ENCODE results near the gene SLC24A4. TPM values are rescaled to one million over a fixed set of nuclear protein-coding genes. Genes with fewer than 3 reads are reported as not detected.

SLC24A4 gene
- total RNA-seq, 1 donor from 2014 or later, result 1.5 TPM

GRCh38 chr14:92461891-92462290 lies 138.9 kb downstream of the SLC24A4 start:
- Histone ChIP-seq H3K27ac (no peak overlapping the region), H3K9me3 (no peaks in the 10 kb centered on the region), H3K4me1 (no peaks in the 10 kb centered on the region), H3K4me3 (no peak overlapping the region), H3K36me3 (no peaks in the 10 kb centered on the region), H3K27me3 (no peaks in the 10 kb centered on the region)
- no peak for TF ChIP-seq POLR2A (IDR thresholded peaks at IDR 0.05)
- TF ChIP-seq, protein P1, sequence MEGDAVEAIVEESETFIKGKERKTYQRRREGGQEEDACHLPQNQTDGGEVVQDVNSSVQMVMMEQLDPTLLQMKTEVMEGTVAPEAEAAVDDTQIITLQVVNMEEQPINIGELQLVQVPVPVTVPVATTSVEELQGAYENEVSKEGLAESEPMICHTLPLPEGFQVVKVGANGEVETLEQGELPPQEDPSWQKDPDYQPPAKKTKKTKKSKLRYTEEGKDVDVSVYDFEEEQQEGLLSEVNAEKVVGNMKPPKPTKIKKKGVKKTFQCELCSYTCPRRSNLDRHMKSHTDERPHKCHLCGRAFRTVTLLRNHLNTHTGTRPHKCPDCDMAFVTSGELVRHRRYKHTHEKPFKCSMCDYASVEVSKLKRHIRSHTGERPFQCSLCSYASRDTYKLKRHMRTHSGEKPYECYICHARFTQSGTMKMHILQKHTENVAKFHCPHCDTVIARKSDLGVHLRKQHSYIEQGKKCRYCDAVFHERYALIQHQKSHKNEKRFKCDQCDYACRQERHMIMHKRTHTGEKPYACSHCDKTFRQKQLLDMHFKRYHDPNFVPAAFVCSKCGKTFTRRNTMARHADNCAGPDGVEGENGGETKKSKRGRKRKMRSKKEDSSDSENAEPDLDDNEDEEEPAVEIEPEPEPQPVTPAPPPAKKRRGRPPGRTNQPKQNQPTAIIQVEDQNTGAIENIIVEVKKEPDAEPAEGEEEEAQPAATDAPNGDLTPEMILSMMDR (IDR thresholded peaks at IDR 0.05), result no peak
- no peak for TF ChIP-seq POLR2AphosphoS5 (IDR thresholded peaks at IDR 0.05; ENCODE audit: insufficient read depth in 1 of 2, low read depth in 1 of 2)
- peak in 1 of 2 donors; percentile 49 for DNase-seq (ENCODE audit: extremely low spot score in 2 of 2)
- intact Hi-C loops (cut with DNase I), result no loop called here

GRCh38 chr14:92462568-92462967 lies 139.6 kb downstream of the SLC24A4 start:
- H3K9me3 ChIP-seq, result no peaks in the 10 kb centered on the region
- no peaks in the 10 kb centered on the region for H3K36me3 ChIP-seq
- TF ChIP-seq, protein P1 (IDR thresholded peaks at IDR 0.05), result no peak
- TF ChIP-seq POLR2A (IDR thresholded peaks at IDR 0.05) (no peak), POLR2AphosphoS5 (IDR thresholded peaks at IDR 0.05; ENCODE audit: insufficient read depth in 1 of 2, low read depth in 1 of 2) (no peak)
- no peak for DNase-seq (ENCODE audit: extremely low spot score in 2 of 2)
- intact Hi-C loops (cut with DNase I), result no loop called here
- H3K27ac ChIP-seq, result no peak overlapping the region
- H3K27me3 ChIP-seq, result no peaks in the 10 kb centered on the region
- H3K4me1 ChIP-seq, result no peaks in the 10 kb centered on the region
- no peak overlapping the region for H3K4me3 ChIP-seq

DNA sequence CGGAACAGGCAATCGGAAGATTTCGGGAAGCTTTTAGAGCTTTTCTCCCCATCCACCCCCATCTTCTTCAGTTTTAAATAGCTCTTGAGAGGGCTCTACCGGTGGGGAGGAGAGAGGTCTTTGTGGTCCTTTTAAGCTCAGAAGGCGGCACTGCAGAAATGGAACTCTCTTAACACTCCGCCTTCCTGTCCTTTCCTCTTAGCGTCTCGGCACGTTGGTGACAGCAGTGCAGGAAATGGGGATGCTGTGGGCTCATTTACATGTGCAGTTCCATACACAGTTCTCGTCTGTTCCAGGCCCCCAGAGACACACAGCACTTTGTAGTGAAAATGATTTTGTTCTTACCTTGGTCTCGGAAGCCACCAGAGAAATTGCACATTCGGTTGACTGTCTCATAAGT lies 140.2 kb downstream of the SLC24A4 start:
- intact Hi-C loops (cut with DNase I), result no loop called here
- Histone ChIP-seq H3K4me3 (no peak overlapping the region), H3K9me3 (no peaks in the 10 kb centered on the region), H3K36me3 (no peaks in the 10 kb centered on the region), H3K27me3 (no peaks in the 10 kb centered on the region), H3K27ac (no peak overlapping the region), H3K4me1 (no peaks in the 10 kb centered on the region)
- TF ChIP-seq POLR2A (IDR thresholded peaks at IDR 0.05) (no peak), POLR2AphosphoS5 (IDR thresholded peaks at IDR 0.05; ENCODE audit: insufficient read depth in 1 of 2, low read depth in 1 of 2) (no peak)
- TF ChIP-seq, protein P1 (IDR thresholded peaks at IDR 0.05), result no peak
- no peak for DNase-seq (ENCODE audit: extremely low spot score in 2 of 2)

GRCh38 chr14:92464156-92464555 lies 141.2 kb downstream of the SLC24A4 start:
- intact Hi-C loops (cut with DNase I), result no loop called here
- no peak overlapping the region for H3K4me3 ChIP-seq
- H3K36me3 ChIP-seq, result no peaks in the 10 kb centered on the region
- H3K27me3 ChIP-seq, result no peaks in the 10 kb centered on the region
- no peak overlapping the region for H3K27ac ChIP-seq
- DNase-seq (ENCODE audit: extremely low spot score in 2 of 2), result no peak
- no peaks in the 10 kb centered on the region for H3K4me1 ChIP-seq
- no peaks in the 10 kb centered on the region for H3K9me3 ChIP-seq
- TF ChIP-seq, protein P1 (IDR thresholded peaks at IDR 0.05), result no peak
- TF ChIP-seq POLR2AphosphoS5 (IDR thresholded peaks at IDR 0.05; ENCODE audit: insufficient read depth in 1 of 2, low read depth in 1 of 2) (no peak), POLR2A (IDR thresholded peaks at IDR 0.05) (no peak)

GRCh38 chr14:92464716-92465115 lies 141.8 kb downstream of the SLC24A4 start:
- intact Hi-C loops (cut with DNase I), result no loop called here
- no peak for TF ChIP-seq POLR2A (IDR thresholded peaks at IDR 0.05)
- TF ChIP-seq, protein P1 (IDR thresholded peaks at IDR 0.05), result no peak
- TF ChIP-seq POLR2AphosphoS5 (IDR thresholded peaks at IDR 0.05; ENCODE audit: insufficient read depth in 1 of 2, low read depth in 1 of 2), result no peak
- Histone ChIP-seq H3K9me3 (no peaks in the 10 kb centered on the region), H3K4me1 (no peaks in the 10 kb centered on the region), H3K36me3 (no peaks in the 10 kb centered on the region), H3K4me3 (no peak overlapping the region), H3K27me3 (no peaks in the 10 kb centered on the region), H3K27ac (no peak overlapping the region)
- DNase-seq (ENCODE audit: extremely low spot score in 2 of 2), result no peak

Measured in vagina (tissue), 2 donors.